Hepatocyte (in vitro differentiated cells): ENCODE results near the gene RAI1.

Experiments
- CTCF ChIP-seq: fragments of 200-600 bp; sonication (generic); IDR thresholded peaks from 2 replicates; pipeline ENCODE4 v1.5.1; 2016; ENCODE audit warnings: antibody characterized with exemption, mild to moderate bottlenecking; ENCODE audit not compliant: poor library complexity
- EZH2 ChIP-seq: fragments of 200-600 bp; sonication (generic); IDR thresholded peaks from 2 replicates; pipeline ENCODE4 v1.6.1; 2016; ENCODE audit warnings: antibody characterized with exemption, mild to moderate bottlenecking, borderline replicate concordance

GRCh38 chr17:17808706-17809432, 127.6 kb downstream of the RAI1 start:
- no peak for TF ChIP-seq EZH2
- TF ChIP-seq CTCF = no peak
